Breast epithelium (tissue), 4 donors: ENCODE measurements around the gene MBTPS2. TPM values are rescaled to one million over a fixed set of nuclear protein-coding genes. Genes with fewer than 3 reads are reported as not detected.
"Not testable (repeated sequence)": the region's sequence is repeated elsewhere in the genome, so short reads cannot be mapped to it uniquely, and the experiment has no call there.

Source experiments
- DNase-seq, 2 donors: peaks; one replicate each; pipeline ENCODE4 v3.0.0-alpha.2; 2019; ENCODE audit warnings: low spot score in 2 of 2
- H3K27ac ChIP-seq, 2 donors: fragments of 200-600 bp; sonication (generic) in 1 of 2; one replicate each; pipeline ENCODE4 v1.5.1; 2016 to 2019; ENCODE audit warnings: mild to moderate bottlenecking in 1 of 2
- H3K27me3 ChIP-seq, 2 donors: fragments of 200-600 bp; sonication (generic) in 1 of 2; one replicate each; pipeline versions ENCODE4 v1.5.1 to v1.6.0; 2017 to 2019; ENCODE audit warnings: control low read depth in 1 of 2, mild to moderate bottlenecking in 1 of 2
- H3K36me3 ChIP-seq: fragments of 200-600 bp; one replicate; pipeline ENCODE4 v1.5.1; 2019
- H3K4me1 ChIP-seq, 2 donors: fragments of 200-600 bp; sonication (generic); one replicate each; pipeline ENCODE4 v1.5.1; 2016 to 2019; ENCODE audit warnings: control low read depth in 1 of 2
- H3K4me3 ChIP-seq, 3 donors: fragments of 200-600 bp; sonication (generic); 1 replicate in 2 of 3; 2 replicates in 1 of 3; pipeline ENCODE4 v1.5.1; 2016 to 2019; ENCODE audit warnings: mild to moderate bottlenecking in 3 of 3, moderate library complexity in 2 of 3
- H3K9me3 ChIP-seq, 2 donors: fragments of 200-600 bp; sonication (generic) in 1 of 2; one replicate each; pipeline ENCODE4 v1.5.1; 2016 to 2019; ENCODE audit warnings: control low read depth in 1 of 2
- POLR2A ChIP-seq: fragments of 450-650 bp; IDR thresholded peaks from one replicate; pipeline ENCODE4 v1.6.1; 2016; ENCODE audit warnings: antibody characterized with exemption, mild to moderate bottlenecking, moderate library complexity
- POLR2AphosphoS5 ChIP-seq, 3 donors: sonication (generic); formaldehyde crosslinking; IDR thresholded peaks; one replicate each; pipeline ENCODE4 v1.6.1; 2017; ENCODE audit warnings: antibody characterized with exemption in 3 of 3
- intact Hi-C: fragments of 100-400 bp; cut with DNase I; formaldehyde crosslinking; loops from one replicate; pipeline ENCODE4 v1.15.1; 2023; ENCODE audit warnings: low total_unique reads
- total RNA-seq, 3 donors: library from RNA; depleted of rRNA; stranded (reverse); fragments of >200 nt; gene quantifications; one replicate each; pipeline ENCODE4 v1.1.0, GENCODE V29; 2016
- TF ChIP-seq, protein P1 (sequence below), 3 donors: fragments of 450-650 bp; IDR thresholded peaks; one replicate each; pipeline ENCODE4 v1.5.1; 2016 to 2017; ENCODE audit warnings: antibody characterized with exemption in 3 of 3, mild to moderate bottlenecking in 3 of 3, moderate library complexity in 3 of 3

Gene MBTPS2
- total RNA-seq, 3 donors from 2014 or later, result 8.8 to 13.8 (median 9.9) TPM

DNA sequence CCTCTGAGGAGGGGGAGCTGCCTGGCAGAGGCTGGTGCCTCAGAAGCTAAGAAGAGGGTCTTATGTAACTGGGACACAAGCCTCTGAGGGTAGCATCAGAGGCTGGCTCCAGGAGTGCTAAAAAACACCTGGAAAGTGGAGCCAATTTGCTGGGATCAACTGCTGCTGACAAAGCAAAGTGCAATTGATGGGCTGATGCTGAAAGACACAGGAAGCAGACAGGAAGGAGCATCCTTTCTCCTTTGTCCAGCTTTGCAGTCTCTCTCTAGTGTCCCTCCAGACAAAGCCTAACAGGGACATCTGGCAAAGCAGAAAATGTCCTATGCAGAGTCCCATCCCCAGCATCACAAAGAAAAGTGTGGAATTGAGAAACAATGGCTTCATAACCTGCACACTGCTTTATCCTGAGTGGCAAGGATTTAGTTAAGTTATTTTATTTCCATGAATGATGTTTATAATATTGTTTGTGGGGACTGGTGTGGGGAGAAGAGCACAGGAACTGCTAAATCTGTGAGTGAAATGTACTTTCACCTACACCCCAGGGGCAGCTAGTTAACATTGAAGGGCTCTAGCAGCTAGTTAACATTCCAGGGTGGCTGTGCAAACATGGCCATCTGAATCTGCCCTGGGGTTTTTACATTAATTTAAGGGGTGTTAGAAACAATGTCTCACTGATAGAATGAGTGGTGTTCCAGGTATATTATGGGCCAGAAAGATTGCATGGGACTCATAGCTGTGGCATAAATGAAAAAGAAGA, 25.6 kb upstream of the MBTPS2 start:
- no peaks in the 10 kb centered on the region for H3K36me3 ChIP-seq
- DNase-seq, result no peak
- intact Hi-C loops, result no loop called here
- TF ChIP-seq POLR2A, result no peak
- no peak for TF ChIP-seq POLR2AphosphoS5 (IDR thresholded peaks at IDR 0.05)
- TF ChIP-seq, protein P1, sequence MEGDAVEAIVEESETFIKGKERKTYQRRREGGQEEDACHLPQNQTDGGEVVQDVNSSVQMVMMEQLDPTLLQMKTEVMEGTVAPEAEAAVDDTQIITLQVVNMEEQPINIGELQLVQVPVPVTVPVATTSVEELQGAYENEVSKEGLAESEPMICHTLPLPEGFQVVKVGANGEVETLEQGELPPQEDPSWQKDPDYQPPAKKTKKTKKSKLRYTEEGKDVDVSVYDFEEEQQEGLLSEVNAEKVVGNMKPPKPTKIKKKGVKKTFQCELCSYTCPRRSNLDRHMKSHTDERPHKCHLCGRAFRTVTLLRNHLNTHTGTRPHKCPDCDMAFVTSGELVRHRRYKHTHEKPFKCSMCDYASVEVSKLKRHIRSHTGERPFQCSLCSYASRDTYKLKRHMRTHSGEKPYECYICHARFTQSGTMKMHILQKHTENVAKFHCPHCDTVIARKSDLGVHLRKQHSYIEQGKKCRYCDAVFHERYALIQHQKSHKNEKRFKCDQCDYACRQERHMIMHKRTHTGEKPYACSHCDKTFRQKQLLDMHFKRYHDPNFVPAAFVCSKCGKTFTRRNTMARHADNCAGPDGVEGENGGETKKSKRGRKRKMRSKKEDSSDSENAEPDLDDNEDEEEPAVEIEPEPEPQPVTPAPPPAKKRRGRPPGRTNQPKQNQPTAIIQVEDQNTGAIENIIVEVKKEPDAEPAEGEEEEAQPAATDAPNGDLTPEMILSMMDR (IDR thresholded peaks at IDR 0.05), result no peak
- no peak overlapping the region for H3K27ac ChIP-seq
- peaks cover 0 to 16% of the 10 kb centered on the region in 2 donors for H3K27me3 ChIP-seq
- no peak overlapping the region for H3K4me3 ChIP-seq
- H3K4me1 ChIP-seq, result no peaks in the 10 kb centered on the region
- H3K9me3 ChIP-seq, result peaks cover 0 to 14% of the 10 kb centered on the region in 2 donors

DNA sequence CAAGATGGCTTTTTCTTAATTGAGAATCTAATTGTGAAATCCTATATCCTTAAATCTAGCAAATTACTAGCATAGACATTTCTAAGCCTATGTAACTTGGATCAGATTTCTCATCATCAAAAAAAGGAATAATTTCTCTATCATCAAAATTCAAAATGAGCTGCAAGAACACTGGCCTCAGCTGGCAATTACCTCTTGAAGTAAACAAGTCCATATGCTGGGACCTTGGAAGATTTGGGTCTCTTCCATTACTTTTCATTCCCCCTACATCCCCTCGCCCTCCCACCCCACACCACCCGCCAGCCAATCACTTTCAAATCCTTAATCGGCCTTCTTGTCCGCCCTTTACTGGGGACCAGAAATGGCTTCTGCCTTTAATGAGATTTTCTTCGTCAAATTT, 23.3 kb upstream of the MBTPS2 start:
- H3K9me3 ChIP-seq, result peaks cover 0 to 14% of the 10 kb centered on the region in 2 donors
- no peaks in the 10 kb centered on the region for H3K4me1 ChIP-seq
- no peaks in the 10 kb centered on the region for H3K36me3 ChIP-seq
- no peak overlapping the region for H3K27ac ChIP-seq
- intact Hi-C loops, result no loop called here
- H3K27me3 ChIP-seq, result peaks cover 0 to 22% of the 10 kb centered on the region in 2 donors
- no peak for DNase-seq
- TF ChIP-seq, protein P1 (IDR thresholded peaks at IDR 0.05), result no peak
- TF ChIP-seq POLR2A (no peak), POLR2AphosphoS5 (IDR thresholded peaks at IDR 0.05) (no peak)
- H3K4me3 ChIP-seq, result no peak overlapping the region

DNA sequence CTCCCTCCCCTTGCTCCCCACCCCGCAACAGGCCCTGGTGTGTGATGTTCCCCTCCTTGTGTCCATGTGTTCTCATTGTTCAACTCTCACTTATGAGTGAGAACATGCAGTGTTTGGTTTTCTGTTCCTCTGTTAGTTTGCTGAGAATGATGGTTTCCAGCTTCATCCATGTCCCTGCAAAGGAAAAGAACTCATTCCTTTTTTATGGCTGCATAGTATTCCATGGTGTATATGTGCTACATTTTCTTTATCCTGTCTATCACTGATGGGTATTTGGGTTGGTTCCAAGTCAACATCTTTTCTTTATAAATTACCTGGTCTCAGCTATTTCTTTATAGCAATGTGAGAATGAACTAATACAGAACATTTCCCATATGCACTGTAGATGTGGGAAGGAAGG, 19.2 kb upstream of the MBTPS2 start:
- H3K4me3 ChIP-seq, H3K9me3 ChIP-seq: not testable (repeated sequence)

DNA sequence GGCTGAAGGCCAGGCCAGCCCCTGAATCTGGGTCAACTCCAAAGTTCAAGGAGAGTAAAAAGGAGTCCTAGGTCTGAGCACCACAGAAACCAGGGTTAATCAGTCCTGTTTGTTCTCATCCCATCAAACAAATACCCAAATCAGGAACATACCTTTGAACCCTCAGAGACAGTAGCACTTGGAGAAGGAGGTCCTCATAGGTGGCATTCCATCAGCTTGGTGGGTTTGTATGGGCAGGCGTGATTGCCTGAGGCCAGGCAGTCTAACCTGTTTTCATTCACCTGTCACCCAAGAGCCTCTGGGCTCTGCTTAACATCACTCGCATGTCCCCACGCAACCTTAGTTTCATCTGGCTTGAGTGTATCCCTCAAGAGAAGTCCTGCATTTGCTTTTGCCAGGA, 17.5 kb upstream of the MBTPS2 start:
- Histone ChIP-seq H3K9me3 (no peaks in the 10 kb centered on the region), H3K27me3 (peaks cover 0 to 17% of the 10 kb centered on the region in 2 donors), H3K36me3 (no peaks in the 10 kb centered on the region), H3K4me1 (no peaks in the 10 kb centered on the region), H3K4me3 (no peak overlapping the region), H3K27ac (no peak overlapping the region)
- TF ChIP-seq POLR2AphosphoS5 (IDR thresholded peaks at IDR 0.05) (no peak), POLR2A (no peak)
- TF ChIP-seq, protein P1 (IDR thresholded peaks at IDR 0.05), result no peak
- DNase-seq, result no peak
- intact Hi-C loops, result no loop called here

More for the DNA sequence above, 19.2 kb upstream of the MBTPS2 start:
- DNase-seq, H3K36me3 ChIP-seq, H3K4me1 ChIP-seq, H3K27ac ChIP-seq, intact Hi-C loops: not testable (repeated sequence)
- H3K27me3 ChIP-seq, result peaks cover 0 to 12% of the 10 kb centered on the region in 2 donors

DNA sequence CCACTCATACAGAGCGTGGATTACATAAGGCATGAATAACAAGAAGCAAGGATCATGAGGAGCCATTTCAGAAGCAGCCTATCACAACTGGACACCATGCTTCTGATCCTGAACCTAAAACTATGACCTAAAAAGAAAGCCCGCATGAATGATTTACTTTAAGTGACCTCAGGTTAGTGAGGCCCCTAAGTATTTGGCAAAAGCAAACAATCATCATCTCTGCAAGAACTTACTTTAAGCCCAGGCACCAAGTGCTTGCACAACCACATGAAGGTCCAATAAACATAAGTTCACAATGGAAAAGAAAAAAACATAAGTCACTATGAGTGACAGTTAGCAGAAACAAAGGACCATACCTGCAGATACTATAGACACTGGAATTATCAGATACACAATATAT, 7.9 kb upstream of the MBTPS2 start:
- no peak overlapping the region for H3K4me3 ChIP-seq
- no peak for DNase-seq
- H3K36me3 ChIP-seq, result no peaks in the 10 kb centered on the region
- no peaks in the 10 kb centered on the region for H3K9me3 ChIP-seq
- TF ChIP-seq, protein P1 (IDR thresholded peaks at IDR 0.05), result no peak
- TF ChIP-seq POLR2AphosphoS5 (IDR thresholded peaks at IDR 0.05), result no peak
- no peak for TF ChIP-seq POLR2A
- intact Hi-C loops, result no loop called here
- H3K27me3 ChIP-seq, result peaks cover 0 to 32% of the 10 kb centered on the region in 2 donors
- H3K27ac ChIP-seq, result no peak overlapping the region
- H3K4me1 ChIP-seq, result no peaks in the 10 kb centered on the region
